Vagina (tissue), 2 donors: ENCODE results near the gene KLKB1. TPM values are rescaled to one million over a fixed set of nuclear protein-coding genes. Genes with fewer than 3 reads are reported as not detected.

Experiments
- DNase-seq, 2 donors: peaks; one replicate each; pipeline ENCODE4 v3.0.0-alpha.2; 2017; ENCODE audit errors: extremely low spot score in 2 of 2
- H3K27ac ChIP-seq: fragments of 200-600 bp; sonication (generic); one replicate; pipeline ENCODE4 v1.5.1; 2019
- H3K27me3 ChIP-seq: fragments of 200-600 bp; sonication (generic); one replicate; pipeline ENCODE4 v1.5.1; 2019
- H3K36me3 ChIP-seq, 2 donors: fragments of 200-600 bp; sonication (generic); one replicate each; pipeline ENCODE4 v1.5.1; 2017 to 2019
- H3K4me1 ChIP-seq: fragments of 200-600 bp; sonication (generic); one replicate; pipeline ENCODE4 v1.5.1; 2019
- H3K4me3 ChIP-seq, 2 donors: fragments of 200-600 bp; sonication (generic); 1 replicate in 1 of 2; 2 replicates in 1 of 2; pipeline ENCODE4 v1.5.1; 2016 to 2019
- H3K9me3 ChIP-seq: fragments of 200-600 bp; sonication (generic); one replicate; pipeline ENCODE4 v1.5.1; 2019
- POLR2A ChIP-seq, 2 donors: fragments of 450-650 bp; IDR thresholded peaks; one replicate each; pipeline ENCODE4 v1.6.1; 2017; ENCODE audit warnings: antibody characterized with exemption in 2 of 2, mild to moderate bottlenecking in 2 of 2, moderate library complexity in 2 of 2
- POLR2AphosphoS5 ChIP-seq, 2 donors: sonication (generic); formaldehyde crosslinking; IDR thresholded peaks; one replicate each; pipeline ENCODE4 v1.9.0; 2017; ENCODE audit warnings: antibody characterized with exemption in 2 of 2, mild to moderate bottlenecking in 2 of 2, low read depth in 1 of 2; ENCODE audit not compliant: insufficient read depth in 1 of 2
- intact Hi-C: fragments of 100-400 bp; cut with DNase I; formaldehyde crosslinking; loops from one replicate; pipeline ENCODE4 v1.15.1; 2023
- total RNA-seq: library from RNA; depleted of rRNA; stranded (reverse); fragments of >200 nt; gene quantifications from one replicate; pipeline ENCODE4 v1.2.3, GENCODE V29; 2016
- TF ChIP-seq, protein P1 (sequence below), 3 experiments: fragments of 450-650 bp in 2 of 3; fragments of 200-600 bp in 1 of 3; sonication (generic) in 1 of 3; IDR thresholded peaks; one replicate each; pipeline ENCODE4 v1.5.1; 2017 to 2019; ENCODE audit warnings: antibody characterized with exemption in 3 of 3, mild to moderate bottlenecking in 2 of 3, moderate library complexity in 2 of 3

KLKB1 gene
- total RNA-seq, 1 donor from 2014 or later: 0.98 TPM

DNA sequence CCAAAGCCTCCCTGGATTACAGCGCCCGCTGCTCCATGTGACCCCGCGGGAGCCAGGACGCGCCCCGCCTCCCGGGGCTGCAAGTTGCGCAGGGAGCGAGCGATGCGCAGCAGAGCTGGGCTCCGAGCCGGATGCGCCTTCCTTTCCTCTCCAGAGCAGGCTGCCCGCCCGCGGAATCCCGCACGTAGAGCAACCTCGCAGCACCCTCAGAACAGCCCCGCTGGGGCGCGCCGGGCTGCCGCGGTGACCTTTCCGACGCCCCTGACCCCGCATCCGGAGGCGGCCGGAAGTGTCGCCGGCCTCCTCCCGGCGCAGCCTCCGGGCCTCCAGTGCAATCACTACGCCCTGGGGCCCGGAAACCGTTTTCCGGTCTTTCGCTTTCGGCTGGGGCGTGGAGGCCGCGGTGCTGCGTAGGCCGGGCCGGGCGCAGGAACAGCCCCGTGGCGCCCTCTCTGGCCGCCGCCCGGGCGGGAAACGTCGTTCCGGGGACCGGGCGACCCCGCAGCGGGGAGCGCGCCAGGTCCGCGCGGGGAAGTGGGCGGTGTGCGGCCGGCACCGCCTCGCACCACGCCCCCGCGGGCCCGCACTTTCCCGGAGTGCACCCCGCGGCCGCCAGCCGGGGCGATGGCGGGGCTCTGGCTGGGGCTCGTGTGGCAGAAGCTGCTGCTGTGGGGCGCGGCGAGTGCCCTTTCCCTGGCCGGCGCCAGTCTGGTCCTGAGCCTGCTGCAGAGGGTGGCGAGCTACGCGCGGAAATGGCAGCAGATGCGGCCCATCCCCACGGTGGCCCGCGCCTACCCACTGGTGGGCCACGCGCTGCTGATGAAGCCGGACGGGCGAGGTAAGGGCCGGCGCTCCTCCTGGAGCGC lies 35.9 kb upstream of the KLKB1 start, which contains the start of gene CYP4V2:
CYP4V2 (plus strand) TSS at position 368 of the 866 bp plus-strand sequence; CDS start at position 625, 257 bp downstream.
- H3K9me3 ChIP-seq: no peaks in the 10 kb centered on the region
- H3K4me3 ChIP-seq: peak within 1 kb of the TSS; percentile 63 to 95
- DNase-seq: no peak
- TF ChIP-seq POLR2AphosphoS5 (IDR thresholded peaks at IDR 0.05; ENCODE audit: insufficient read depth in 1 of 2, low read depth in 1 of 2): peak; percentile 8 to 88
- TF ChIP-seq, protein P1, sequence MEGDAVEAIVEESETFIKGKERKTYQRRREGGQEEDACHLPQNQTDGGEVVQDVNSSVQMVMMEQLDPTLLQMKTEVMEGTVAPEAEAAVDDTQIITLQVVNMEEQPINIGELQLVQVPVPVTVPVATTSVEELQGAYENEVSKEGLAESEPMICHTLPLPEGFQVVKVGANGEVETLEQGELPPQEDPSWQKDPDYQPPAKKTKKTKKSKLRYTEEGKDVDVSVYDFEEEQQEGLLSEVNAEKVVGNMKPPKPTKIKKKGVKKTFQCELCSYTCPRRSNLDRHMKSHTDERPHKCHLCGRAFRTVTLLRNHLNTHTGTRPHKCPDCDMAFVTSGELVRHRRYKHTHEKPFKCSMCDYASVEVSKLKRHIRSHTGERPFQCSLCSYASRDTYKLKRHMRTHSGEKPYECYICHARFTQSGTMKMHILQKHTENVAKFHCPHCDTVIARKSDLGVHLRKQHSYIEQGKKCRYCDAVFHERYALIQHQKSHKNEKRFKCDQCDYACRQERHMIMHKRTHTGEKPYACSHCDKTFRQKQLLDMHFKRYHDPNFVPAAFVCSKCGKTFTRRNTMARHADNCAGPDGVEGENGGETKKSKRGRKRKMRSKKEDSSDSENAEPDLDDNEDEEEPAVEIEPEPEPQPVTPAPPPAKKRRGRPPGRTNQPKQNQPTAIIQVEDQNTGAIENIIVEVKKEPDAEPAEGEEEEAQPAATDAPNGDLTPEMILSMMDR (IDR thresholded peaks at IDR 0.05): no peak
- no peak for TF ChIP-seq POLR2A (IDR thresholded peaks at IDR 0.05)
- no peaks in the 10 kb centered on the region for H3K27me3 ChIP-seq
- peaks cover 35% of the 10 kb centered on the region for H3K4me1 ChIP-seq
- H3K27ac ChIP-seq: peak within 1 kb of the TSS; percentile 86
- peaks cover 0 to 3% of the 10 kb centered on the region in 2 donors for H3K36me3 ChIP-seq
- intact Hi-C loops: no loop called here

- peaks cover 35% of the 10 kb centered on the region for H3K4me1 ChIP-seq
- H3K27me3 ChIP-seq: no peaks in the 10 kb centered on the region
- peak overlapping the region; percentile 86 for H3K27ac ChIP-seq
- no peaks in the 10 kb centered on the region for H3K9me3 ChIP-seq
- peak overlapping the region; percentile 63 to 95 for H3K4me3 ChIP-seq
- DNase-seq: no peak
- intact Hi-C loops: no loop called here
- TF ChIP-seq, protein P1 (IDR thresholded peaks at IDR 0.05): no peak
- TF ChIP-seq POLR2AphosphoS5 (IDR thresholded peaks at IDR 0.05; ENCODE audit: insufficient read depth in 1 of 2, low read depth in 1 of 2): peak; percentile 53 to 58
- H3K36me3 ChIP-seq: peaks cover 0 to 9% of the 10 kb centered on the region in 2 donors
Observed at GRCh38 chr4:186192066-186192612, 35.2 kb upstream of the KLKB1 start.

DNA sequence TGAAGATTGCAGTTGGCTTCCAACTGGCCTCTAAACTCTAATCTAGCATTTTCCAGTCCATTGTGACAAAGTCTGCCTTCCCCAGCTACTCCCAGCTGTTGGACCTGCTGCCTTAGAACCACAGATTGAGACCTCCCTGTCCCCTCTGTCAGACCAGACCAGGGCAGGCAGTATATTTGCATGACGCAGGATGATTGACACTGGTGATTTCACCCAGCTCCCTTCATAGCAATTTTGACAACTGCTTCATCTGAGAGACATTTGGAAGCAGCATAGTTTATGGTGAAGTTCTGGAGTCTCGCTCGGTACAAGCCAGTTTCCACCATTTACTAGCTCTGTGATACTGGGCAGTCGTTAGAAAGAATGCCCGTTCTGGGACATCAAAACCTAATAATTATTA lies 33.5 kb upstream of the KLKB1 start:
- DNase-seq: no peak
- TF ChIP-seq POLR2A (IDR thresholded peaks at IDR 0.05): no peak
- TF ChIP-seq, protein P1 (IDR thresholded peaks at IDR 0.05): no peak
- no peak for TF ChIP-seq POLR2AphosphoS5 (IDR thresholded peaks at IDR 0.05; ENCODE audit: insufficient read depth in 1 of 2, low read depth in 1 of 2)
- no peaks in the 10 kb centered on the region for H3K9me3 ChIP-seq
- H3K27me3 ChIP-seq: no peaks in the 10 kb centered on the region
- peaks cover 35% of the 10 kb centered on the region for H3K4me1 ChIP-seq
- peaks cover 0 to 9% of the 10 kb centered on the region in 2 donors for H3K36me3 ChIP-seq
- no peak overlapping the region for H3K27ac ChIP-seq
- no peak overlapping the region for H3K4me3 ChIP-seq
- intact Hi-C loops: no loop called here

DNA sequence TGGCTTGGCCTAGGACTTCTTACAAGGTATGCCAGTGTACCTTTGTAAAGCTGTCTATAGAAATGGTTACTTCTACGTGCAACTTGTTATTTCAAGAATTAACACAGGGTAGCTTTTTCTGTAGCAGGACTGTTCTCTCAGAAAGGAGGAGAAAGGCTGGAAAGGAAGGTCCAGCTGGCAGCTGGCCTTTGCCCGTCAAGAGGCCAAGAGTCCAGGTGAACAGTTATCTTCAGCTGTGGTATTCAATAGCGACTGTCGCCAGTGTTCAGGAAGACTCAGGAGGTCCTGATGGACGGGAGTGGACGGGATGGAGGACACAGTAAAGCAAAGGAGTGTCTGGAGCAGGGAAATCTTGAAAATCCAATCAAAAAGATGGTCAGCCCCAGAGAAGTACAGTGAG lies 31.2 kb upstream of the KLKB1 start:
- intact Hi-C loops: no loop called here
- Histone ChIP-seq H3K27ac (no peak overlapping the region), H3K27me3 (no peaks in the 10 kb centered on the region), H3K36me3 (peaks cover 0 to 9% of the 10 kb centered on the region in 2 donors), H3K9me3 (no peaks in the 10 kb centered on the region), H3K4me1 (peaks cover 22% of the 10 kb centered on the region), H3K4me3 (no peak overlapping the region)
- TF ChIP-seq POLR2AphosphoS5 (IDR thresholded peaks at IDR 0.05; ENCODE audit: insufficient read depth in 1 of 2, low read depth in 1 of 2) (no peak), POLR2A (IDR thresholded peaks at IDR 0.05) (no peak)
- TF ChIP-seq, protein P1 (IDR thresholded peaks at IDR 0.05): no peak
- DNase-seq: no peak

GRCh38 chr4:186200516-186200915 lies 26.8 kb upstream of the KLKB1 start:
- Histone ChIP-seq H3K36me3 (peaks cover 0 to 7% of the 10 kb centered on the region in 2 donors), H3K27ac (no peak overlapping the region), H3K4me1 (no peaks in the 10 kb centered on the region), H3K27me3 (no peaks in the 10 kb centered on the region), H3K4me3 (no peak overlapping the region), H3K9me3 (no peaks in the 10 kb centered on the region)
- TF ChIP-seq POLR2A (IDR thresholded peaks at IDR 0.05) (no peak), POLR2AphosphoS5 (IDR thresholded peaks at IDR 0.05; ENCODE audit: insufficient read depth in 1 of 2, low read depth in 1 of 2) (no peak)
- TF ChIP-seq, protein P1 (IDR thresholded peaks at IDR 0.05): no peak
- DNase-seq: no peak
- intact Hi-C loops: no loop called here
